Aorta (tissue), 5 donors: ENCODE results near the gene TSHB. TPM values are rescaled to one million over a fixed set of nuclear protein-coding genes. Genes with fewer than 3 reads are reported as not detected.
A peak's percentile ranks its signal among the peaks of the same experiment; 100 is the strongest.

ENCODE experiments used
- ATAC-seq: fragments of 200-7000 bp; cut with Tn5 transposase; one replicate; pipeline ENCODE4 v1.9.1; 2022; ENCODE audit warnings: moderate library complexity; ENCODE audit not compliant: low FRiP score
- DNase-seq, 2 donors: peaks; one replicate each; pipeline ENCODE4 v3.0.0-alpha.2; 2020
- H3K27ac ChIP-seq, 2 donors: one replicate each; pipeline ENCODE4 v1.5.1; 2013; ENCODE audit warnings: low read length in 2 of 2, mild to moderate bottlenecking in 2 of 2, moderate library complexity in 2 of 2, control low read depth in 1 of 2, inconsistent platforms in 1 of 2, low read depth in 1 of 2
- H3K27me3 ChIP-seq, 2 donors: one replicate each; pipeline ENCODE4 v1.6.1; 2013; ENCODE audit warnings: control low read depth in 1 of 2, low read length in 1 of 2, mild to moderate bottlenecking in 1 of 2, moderate library complexity in 1 of 2; ENCODE audit not compliant: insufficient read depth in 2 of 2, control insufficient read depth in 1 of 2
- H3K36me3 ChIP-seq, 2 donors: one replicate each; pipeline ENCODE4 v1.6.1; 2013; ENCODE audit warnings: control low read depth in 1 of 2, low read length in 1 of 2, mild to moderate bottlenecking in 1 of 2; ENCODE audit not compliant: insufficient read depth in 2 of 2, control insufficient read depth in 1 of 2
- H3K4me1 ChIP-seq, 2 donors: one replicate each; pipeline ENCODE4 v1.6.1; 2013; ENCODE audit warnings: low read length in 2 of 2, control low read depth in 1 of 2, mild to moderate bottlenecking in 1 of 2, moderate library complexity in 1 of 2; ENCODE audit not compliant: insufficient read depth in 2 of 2, control insufficient read depth in 1 of 2
- H3K4me3 ChIP-seq, 2 donors: one replicate each; pipeline ENCODE4 v1.5.1; 2013; ENCODE audit warnings: low read length in 2 of 2, control low read depth in 1 of 2, mild to moderate bottlenecking in 1 of 2
- H3K9me3 ChIP-seq: one replicate; pipeline ENCODE4 v1.6.1; 2013; ENCODE audit warnings: mild to moderate bottlenecking, low read length; ENCODE audit not compliant: control insufficient read depth
- WGBS, 2 donors: extraction: QIAGEN DNeasy Blood & Tissue Kit; methylation state at CpG; one replicate each; pipeline ENCODE4 v1.1.7; 2013; 5-methylcytosine and 5-hydroxymethylcytosine counted together
- intact Hi-C, 2 donors: fragments of 100-400 bp; cut with DNase I; formaldehyde crosslinking; loops; one replicate each; pipeline versions ENCODE4 v1.14.2 to v1.15.0; 2022
- long read RNA-seq, 2 donors: library from polyadenylated mRNA; unstranded; transcript quantifications; one replicate each; pipeline ENCODE4 v2.0.0, GENCODE V29; 2020 to 2021
- polyA plus RNA-seq, 2 donors: library from polyadenylated mRNA; stranded (reverse); fragments of 200-250 nt; gene quantifications; one replicate each; pipeline ENCODE4 v1.2.3, GENCODE V29; 2013
- total RNA-seq, 2 donors: library from RNA; stranded (reverse); fragmentation: NEBNext Ultra II Directional; extraction: Animal tissue kit (Norgen Biotek cat#: 25700); gene quantifications; one replicate each; pipeline ENCODE4 v1.2.1, GENCODE V29; 2021
- donor health status: healthy with polysubstance abuse.
- donor health status: Bipolar disorder and iron deficiency.
- donor health status: DM: no; HTN: no; CAD: no.
- donor health status: DM: no; HTN: no; CAD: no.
- donor health status: DM: yes; HTN: yes; CAD: no.

TSHB gene
- total RNA-seq, result not detected
- polyA plus RNA-seq, result not detected
- long read RNA-seq, donor 1, result 0 reads
- long read RNA-seq, donor 2, result 0 reads

DNA sequence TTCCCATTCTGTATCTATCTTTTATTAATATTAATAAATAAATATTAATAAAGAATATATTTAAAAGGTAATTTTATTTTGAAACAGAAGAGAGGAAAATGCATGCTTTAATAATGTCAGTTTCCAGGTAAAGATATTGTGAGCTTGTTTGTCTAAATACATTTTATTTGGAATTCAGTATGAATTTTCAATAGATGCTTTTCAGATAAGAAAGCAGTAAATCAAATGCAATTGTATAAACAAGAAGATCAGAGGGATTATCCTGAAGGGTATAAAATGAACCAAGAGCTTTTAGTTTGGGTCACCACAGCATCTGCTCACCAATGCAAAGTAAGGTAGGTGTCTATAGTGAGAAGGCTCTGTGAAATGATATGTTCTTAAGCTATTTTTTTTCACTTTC lies at the start of gene TSHB:
Gene TSHB (plus strand): TSS at position 301 of the 400 bp plus-strand sequence. CDS start 3,537 bp downstream, outside the sequence.
- intact Hi-C loops, result no loop called here
- H3K27ac ChIP-seq, result no peak within 1 kb of the TSS
- H3K4me3 ChIP-seq, result no peak within 1 kb of the TSS
- H3K36me3 ChIP-seq, result no peaks in the 10 kb centered on the region
- H3K4me1 ChIP-seq, result no peaks in the 10 kb centered on the region
- H3K9me3 ChIP-seq, result no peaks in the 10 kb centered on the region
- H3K27me3 ChIP-seq, result no peaks in the 10 kb centered on the region
- ATAC-seq, result no peak
- no peak for DNase-seq

DNA sequence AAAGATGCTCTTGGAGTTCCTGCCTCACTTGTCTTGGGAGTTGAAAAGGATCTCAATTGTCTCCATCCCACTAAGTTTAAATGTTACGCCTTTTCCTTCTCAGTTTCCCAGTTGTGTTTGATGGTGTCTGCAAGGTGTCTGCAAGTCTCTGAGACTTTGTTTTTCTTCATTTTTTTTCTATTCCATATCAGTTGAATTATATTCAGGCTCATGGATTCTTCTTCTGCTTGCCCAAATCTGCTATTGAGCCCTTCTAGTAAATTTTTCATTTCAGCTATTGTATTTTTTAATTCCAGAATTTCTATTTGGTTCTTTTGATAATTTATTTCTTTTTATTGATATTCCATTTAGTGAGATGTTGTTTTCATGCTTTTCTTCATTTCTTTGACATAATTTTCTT lies 47.4 kb upstream of the TSHB start:
- Histone ChIP-seq H3K4me1 (no peaks in the 10 kb centered on the region), H3K36me3 (no peaks in the 10 kb centered on the region), H3K27ac (no peak overlapping the region), H3K4me3 (no peak overlapping the region), H3K27me3 (no peaks in the 10 kb centered on the region), H3K9me3 (peaks cover 2% of the 10 kb centered on the region)
- intact Hi-C loops, result loop anchor here in 1 of 2 donors (10.0 kb wide), 1 partner anchor 53 kb away; no protein-coding TSS in a partner anchor
- DNase-seq, result no peak
- 0 to 56% methylated on average over 1 of the region's 1 CpG for WGBS, 2 donors
- no peak for ATAC-seq

- no peak overlapping the region for H3K27ac ChIP-seq
- H3K4me1 ChIP-seq, result no peaks in the 10 kb centered on the region
- H3K27me3 ChIP-seq, result no peaks in the 10 kb centered on the region
- H3K9me3 ChIP-seq, result peaks cover 4% of the 10 kb centered on the region
- DNase-seq, result no peak
- intact Hi-C loops, result loop anchor here in 1 of 2 donors (10.0 kb wide), 1 partner anchor 49 kb away; no protein-coding TSS in a partner anchor
- H3K4me3 ChIP-seq, result no peak overlapping the region
- H3K36me3 ChIP-seq, result no peaks in the 10 kb centered on the region
- ATAC-seq, result no peak
These were observed 43.3 kb upstream of the TSHB start for GRCh38 chr1:114986286-114986685.

GRCh38 chr1:114988095-114988494 lies 41.5 kb upstream of the TSHB start:
- DNase-seq, result no peak
- no peaks in the 10 kb centered on the region for H3K27me3 ChIP-seq
- H3K4me1 ChIP-seq, result no peaks in the 10 kb centered on the region
- peaks cover 3% of the 10 kb centered on the region for H3K9me3 ChIP-seq
- H3K4me3 ChIP-seq, result peak overlapping the region in 1 of 2 donors; percentile 8
- H3K27ac ChIP-seq, result no peak overlapping the region
- no peak for ATAC-seq
- H3K36me3 ChIP-seq, result no peaks in the 10 kb centered on the region
- WGBS, 2 donors, result 89 to 92% methylated on average over 1 of the region's 1 CpG
- intact Hi-C loops, result loop anchor here in 1 of 2 donors (10.0 kb wide), 1 partner anchor 47 kb away; no protein-coding TSS in a partner anchor

GRCh38 chr1:114997510-114998289 lies 31.9 kb upstream of the TSHB start:
- Histone ChIP-seq H3K4me1 (no peaks in the 10 kb centered on the region), H3K27ac (no peak overlapping the region), H3K27me3 (no peaks in the 10 kb centered on the region), H3K36me3 (no peaks in the 10 kb centered on the region), H3K9me3 (no peaks in the 10 kb centered on the region), H3K4me3 (no peak overlapping the region)
- DNase-seq (no peak), ATAC-seq (no peak)
- intact Hi-C loops, result no loop called here

GRCh38 chr1:115006191-115006590 lies 23.4 kb upstream of the TSHB start:
- WGBS, 2 donors, result 84 to 86% methylated on average over 2 of the region's 2 CpGs
- Histone ChIP-seq H3K27me3 (no peaks in the 10 kb centered on the region), H3K4me3 (no peak overlapping the region), H3K27ac (no peak overlapping the region), H3K4me1 (no peaks in the 10 kb centered on the region), H3K36me3 (no peaks in the 10 kb centered on the region), H3K9me3 (no peaks in the 10 kb centered on the region)
- intact Hi-C loops, result no loop called here
- ATAC-seq (no peak), DNase-seq (no peak)

DNA sequence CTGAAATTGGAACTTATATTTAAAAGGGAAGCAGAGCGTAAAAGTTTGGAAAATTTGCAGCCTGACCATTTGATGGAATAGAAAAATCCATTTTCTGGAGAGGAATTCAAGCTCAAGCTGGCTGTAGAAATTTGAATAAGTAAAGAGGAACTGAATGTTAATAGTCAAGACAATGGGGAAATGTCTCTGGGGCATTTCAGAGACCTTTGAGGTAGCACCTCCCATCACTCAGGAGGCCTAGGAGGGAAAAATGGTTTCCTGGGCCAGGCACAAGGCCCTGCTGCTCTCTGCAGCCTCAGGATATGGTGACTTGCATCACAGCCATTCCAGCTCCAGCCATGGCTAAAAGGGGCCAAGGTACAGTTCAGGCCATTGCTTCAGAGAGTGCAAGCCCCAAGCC lies 17.6 kb upstream of the TSHB start:
- intact Hi-C loops, result no loop called here
- Histone ChIP-seq H3K27ac (no peak overlapping the region), H3K4me1 (no peaks in the 10 kb centered on the region), H3K27me3 (no peaks in the 10 kb centered on the region), H3K4me3 (no peak overlapping the region), H3K36me3 (no peaks in the 10 kb centered on the region), H3K9me3 (no peaks in the 10 kb centered on the region)
- 92 to 96% methylated on average over 1 of the region's 1 CpG for WGBS, 2 donors
- ATAC-seq, result no peak
- DNase-seq, result no peak

DNA sequence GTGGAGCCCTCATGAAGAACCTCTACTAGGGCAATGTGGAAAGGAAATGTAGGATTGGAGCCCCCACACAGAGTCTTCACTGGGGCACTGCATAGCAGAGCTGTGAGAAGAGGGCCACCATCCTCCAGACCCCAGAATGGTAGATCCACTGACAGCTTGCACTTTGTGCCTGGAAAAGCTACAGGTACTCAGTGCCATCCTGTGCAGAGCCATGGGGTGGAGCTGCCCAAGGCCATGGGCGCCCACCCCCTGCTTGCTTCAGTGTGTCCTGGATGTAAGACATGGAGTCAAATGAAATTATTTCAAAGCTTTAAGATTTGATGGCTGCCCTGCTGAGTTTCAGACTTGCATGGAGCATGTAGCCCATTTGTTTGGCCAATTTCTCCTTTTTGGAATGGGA lies 17.2 kb upstream of the TSHB start:
- Histone ChIP-seq H3K4me1 (no peaks in the 10 kb centered on the region), H3K27ac (no peak overlapping the region), H3K27me3 (no peaks in the 10 kb centered on the region), H3K4me3 (no peak overlapping the region), H3K9me3 (no peaks in the 10 kb centered on the region), H3K36me3 (no peaks in the 10 kb centered on the region)
- intact Hi-C loops, result no loop called here
- WGBS, 2 donors, result 62 to 76% methylated on average over 1 of the region's 1 CpG
- DNase-seq, result no peak
- no peak for ATAC-seq

GRCh38 chr1:115013792-115014191 lies 15.8 kb upstream of the TSHB start:
- H3K27me3 ChIP-seq, result no peaks in the 10 kb centered on the region
- WGBS, 2 donors, result 83 to 84% methylated on average over 2 of the region's 2 CpGs

More at GRCh38 chr1:115013792-115014191, 15.8 kb upstream of the TSHB start:
- DNase-seq (no peak), ATAC-seq (no peak)
- intact Hi-C loops, result no loop called here
- Histone ChIP-seq H3K4me3 (no peak overlapping the region), H3K4me1 (no peaks in the 10 kb centered on the region), H3K27ac (no peak overlapping the region), H3K36me3 (no peaks in the 10 kb centered on the region), H3K9me3 (no peaks in the 10 kb centered on the region)
